ENCODE data around the gene BNIP2. TPM values are rescaled to one million over a fixed set of nuclear protein-coding genes. Genes with fewer than 3 reads are reported as not detected.

The BNIP2 gene
- total RNA-seq, 1 donor from 2014 or later: 113 TPM

DNA sequence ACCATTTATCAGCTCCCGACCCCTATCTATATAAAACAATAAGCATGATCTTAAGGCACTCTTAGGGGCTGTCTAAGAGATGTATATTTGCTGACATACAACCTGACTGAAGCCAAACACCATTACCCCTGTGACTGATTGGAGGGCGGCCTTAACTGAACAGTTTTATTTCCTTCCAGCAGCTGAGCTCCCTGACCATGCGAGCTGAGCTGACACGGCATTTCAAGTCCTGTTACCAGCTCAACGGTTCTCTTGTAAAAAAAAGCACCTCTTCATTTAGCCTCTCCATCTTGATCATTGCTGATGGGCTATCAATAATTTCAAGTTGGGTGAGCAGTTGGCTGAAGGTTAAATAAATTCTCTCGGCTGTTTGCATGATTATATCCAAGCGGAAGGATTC is 33.4 kb upstream of the BNIP2 start:
- Histone ChIP-seq H3K36me3 (ENCODE audit: control insufficient read depth, insufficient read depth, low read length) (no peaks in the 10 kb centered on the region), H3K27me3 (ENCODE audit: control insufficient read depth, insufficient read depth, low read length) (peaks cover 2% of the 10 kb centered on the region), H3K4me3 (ENCODE audit: low read depth, low read length) (no peak overlapping the region)
- no peak for DNase-seq (ENCODE audit: low read depth)
- TF ChIP-seq, protein P1, sequence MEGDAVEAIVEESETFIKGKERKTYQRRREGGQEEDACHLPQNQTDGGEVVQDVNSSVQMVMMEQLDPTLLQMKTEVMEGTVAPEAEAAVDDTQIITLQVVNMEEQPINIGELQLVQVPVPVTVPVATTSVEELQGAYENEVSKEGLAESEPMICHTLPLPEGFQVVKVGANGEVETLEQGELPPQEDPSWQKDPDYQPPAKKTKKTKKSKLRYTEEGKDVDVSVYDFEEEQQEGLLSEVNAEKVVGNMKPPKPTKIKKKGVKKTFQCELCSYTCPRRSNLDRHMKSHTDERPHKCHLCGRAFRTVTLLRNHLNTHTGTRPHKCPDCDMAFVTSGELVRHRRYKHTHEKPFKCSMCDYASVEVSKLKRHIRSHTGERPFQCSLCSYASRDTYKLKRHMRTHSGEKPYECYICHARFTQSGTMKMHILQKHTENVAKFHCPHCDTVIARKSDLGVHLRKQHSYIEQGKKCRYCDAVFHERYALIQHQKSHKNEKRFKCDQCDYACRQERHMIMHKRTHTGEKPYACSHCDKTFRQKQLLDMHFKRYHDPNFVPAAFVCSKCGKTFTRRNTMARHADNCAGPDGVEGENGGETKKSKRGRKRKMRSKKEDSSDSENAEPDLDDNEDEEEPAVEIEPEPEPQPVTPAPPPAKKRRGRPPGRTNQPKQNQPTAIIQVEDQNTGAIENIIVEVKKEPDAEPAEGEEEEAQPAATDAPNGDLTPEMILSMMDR (IDR thresholded peaks at IDR 0.05; ENCODE audit: insufficient read depth, low read length, poor library complexity, severe bottlenecking): no peak

DNA sequence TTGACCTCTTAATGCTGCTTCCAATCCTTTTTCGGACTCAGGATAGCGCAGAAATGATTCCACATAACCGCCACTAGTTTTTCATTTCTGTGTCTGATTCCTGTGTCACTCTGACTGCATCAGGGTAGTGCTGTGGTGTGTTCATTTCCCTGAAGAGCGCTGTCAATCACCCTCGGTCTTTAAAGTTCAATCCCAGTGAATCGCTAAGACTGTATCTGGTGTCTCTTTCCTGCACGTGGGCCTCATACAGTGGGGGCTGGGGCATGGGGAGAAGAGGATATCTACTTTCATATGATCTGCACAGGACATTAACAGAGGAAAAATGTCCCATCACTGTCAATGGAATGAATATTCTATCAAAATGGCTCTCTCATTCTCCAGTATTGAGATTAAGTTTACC is 32.9 kb upstream of the BNIP2 start:
- Histone ChIP-seq H3K36me3 (ENCODE audit: control insufficient read depth, insufficient read depth, low read length) (no peaks in the 10 kb centered on the region), H3K4me3 (ENCODE audit: low read depth, low read length) (no peak overlapping the region), H3K27me3 (ENCODE audit: control insufficient read depth, insufficient read depth, low read length) (peaks cover 2% of the 10 kb centered on the region)
- TF ChIP-seq, protein P1 (IDR thresholded peaks at IDR 0.05; ENCODE audit: insufficient read depth, low read length, poor library complexity, severe bottlenecking): no peak
- DNase-seq (ENCODE audit: low read depth): no peak

DNA sequence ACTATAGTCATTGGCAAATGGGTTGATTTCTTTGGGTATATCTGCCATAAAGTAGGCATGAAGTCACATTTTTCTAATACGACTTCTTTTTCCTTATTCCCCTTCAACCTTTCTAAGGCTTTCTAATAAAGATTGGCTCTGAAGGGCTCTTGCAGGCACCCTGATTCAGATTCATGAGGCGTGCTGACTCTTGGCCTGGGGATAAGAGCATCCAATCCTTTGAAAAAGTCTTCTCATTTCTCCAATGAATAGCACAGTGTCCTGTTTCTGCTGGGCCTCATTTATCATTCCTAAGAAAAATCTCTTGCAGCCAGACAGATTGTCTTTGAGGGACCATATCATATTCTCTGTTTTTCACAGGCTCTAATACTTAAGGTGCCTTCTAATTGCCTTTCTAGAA is 32.3 kb upstream of the BNIP2 start:
- no peak for DNase-seq (ENCODE audit: low read depth)
- H3K27me3 ChIP-seq (ENCODE audit: control insufficient read depth, insufficient read depth, low read length): peaks cover 2% of the 10 kb centered on the region
- H3K4me3 ChIP-seq (ENCODE audit: low read depth, low read length): no peak overlapping the region
- H3K36me3 ChIP-seq (ENCODE audit: control insufficient read depth, insufficient read depth, low read length): no peaks in the 10 kb centered on the region
- TF ChIP-seq, protein P1 (IDR thresholded peaks at IDR 0.05; ENCODE audit: insufficient read depth, low read length, poor library complexity, severe bottlenecking): no peak

DNA sequence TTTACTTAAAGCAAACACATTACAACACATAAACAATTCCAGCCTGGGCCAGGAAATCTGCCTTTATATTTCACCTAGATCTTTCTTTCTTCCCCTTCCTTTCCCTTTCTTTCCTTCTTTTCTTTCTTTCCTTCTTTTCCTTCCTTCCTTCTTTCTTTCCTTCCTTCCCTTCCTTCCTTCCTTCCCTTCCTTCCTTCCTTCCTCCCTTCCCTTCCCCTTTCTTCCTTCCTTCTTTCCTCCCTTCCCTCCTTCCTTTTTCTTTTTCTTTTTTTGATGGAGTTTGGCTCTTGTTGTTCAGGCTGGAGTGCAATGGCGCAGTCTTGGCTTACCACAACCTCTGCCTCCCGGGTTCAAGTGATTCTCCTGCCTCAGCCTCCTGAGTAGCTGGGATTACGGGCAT is 24.1 kb upstream of the BNIP2 start:
- H3K4me3 ChIP-seq (ENCODE audit: low read depth, low read length): no peak overlapping the region
- no peak for DNase-seq (ENCODE audit: low read depth)
- no peaks in the 10 kb centered on the region for H3K27me3 ChIP-seq (ENCODE audit: control insufficient read depth, insufficient read depth, low read length)
- TF ChIP-seq, protein P1 (IDR thresholded peaks at IDR 0.05; ENCODE audit: insufficient read depth, low read length, poor library complexity, severe bottlenecking): no peak
- H3K36me3 ChIP-seq (ENCODE audit: control insufficient read depth, insufficient read depth, low read length): no peaks in the 10 kb centered on the region

DNA sequence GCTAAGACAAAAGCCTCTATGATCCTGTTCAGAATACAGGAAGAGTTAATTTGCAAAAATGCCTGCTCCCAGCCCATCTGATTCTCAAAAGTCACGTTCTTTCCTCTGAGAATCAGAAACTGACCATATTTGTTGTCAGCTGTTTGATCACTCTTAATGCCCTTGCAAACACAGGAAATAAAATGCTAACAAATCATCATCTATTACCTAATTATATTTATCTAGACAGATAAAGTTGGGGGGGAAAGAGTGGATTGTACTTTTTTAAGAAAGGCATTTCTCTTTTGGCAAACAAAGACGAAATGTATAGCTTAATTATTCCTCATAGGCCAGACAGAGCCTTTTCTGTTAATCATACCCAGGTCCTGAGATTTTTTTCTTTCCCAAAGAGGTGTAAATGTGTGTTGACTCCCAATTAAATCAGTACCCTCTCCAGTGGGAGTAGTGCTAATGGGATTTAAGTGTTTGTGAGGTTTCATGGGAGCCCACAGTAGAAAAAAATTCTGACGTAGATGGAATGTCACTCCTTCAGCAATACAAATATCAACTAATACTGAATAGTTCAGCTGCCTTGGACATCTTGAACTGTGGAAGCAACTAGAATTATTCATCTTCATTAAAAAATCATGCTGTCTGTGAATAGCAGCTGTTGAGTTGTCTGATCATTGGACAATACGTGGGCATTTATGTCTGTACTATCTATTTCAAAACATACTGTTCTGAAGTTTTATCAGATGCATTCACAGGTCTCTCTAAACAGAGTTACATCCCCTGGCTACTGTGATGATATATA is 22.5 kb upstream of the BNIP2 start:
- Histone ChIP-seq H3K36me3 (ENCODE audit: control insufficient read depth, insufficient read depth, low read length) (no peaks in the 10 kb centered on the region), H3K27me3 (ENCODE audit: control insufficient read depth, insufficient read depth, low read length) (no peaks in the 10 kb centered on the region), H3K4me3 (ENCODE audit: low read depth, low read length) (no peak overlapping the region)
- TF ChIP-seq, protein P1 (IDR thresholded peaks at IDR 0.05; ENCODE audit: insufficient read depth, low read length, poor library complexity, severe bottlenecking): no peak
- no peak for DNase-seq (ENCODE audit: low read depth)

DNA sequence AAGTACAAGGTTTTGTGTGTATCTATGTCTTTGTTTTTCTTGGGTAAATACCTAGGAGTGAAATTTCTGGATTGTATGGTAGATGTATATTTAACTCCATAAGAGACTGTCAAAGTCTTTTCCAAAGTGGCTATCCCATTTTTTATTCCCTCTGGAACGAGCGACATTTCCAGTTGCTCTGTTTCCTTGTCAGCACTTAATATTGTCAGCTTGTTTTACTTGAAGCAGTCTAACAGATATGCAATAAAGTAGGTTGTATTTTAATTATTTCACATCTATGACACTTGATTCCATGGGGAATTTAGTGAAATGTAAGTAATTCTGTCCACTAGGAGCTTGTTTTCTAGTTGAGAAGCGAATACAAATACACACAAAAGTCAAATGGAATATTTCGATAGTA is 18.5 kb upstream of the BNIP2 start:
- Histone ChIP-seq H3K27me3 (ENCODE audit: control insufficient read depth, insufficient read depth, low read length) (no peaks in the 10 kb centered on the region), H3K36me3 (ENCODE audit: control insufficient read depth, insufficient read depth, low read length) (no peaks in the 10 kb centered on the region), H3K4me3 (ENCODE audit: low read depth, low read length) (no peak overlapping the region)
- no peak for DNase-seq (ENCODE audit: low read depth)
- TF ChIP-seq, protein P1 (IDR thresholded peaks at IDR 0.05; ENCODE audit: insufficient read depth, low read length, poor library complexity, severe bottlenecking): no peak
